Motor neuron (in vitro differentiated cells): ENCODE results near the gene HES2. TPM values are rescaled to one million over a fixed set of nuclear protein-coding genes. Genes with fewer than 3 reads are reported as not detected.
"Not testable (repeated sequence)": the region's sequence is repeated elsewhere in the genome, so short reads cannot be mapped to it uniquely, and the experiment has no call there.

Experiments used
- ATAC-seq, 8 experiments: fragments of 200-7000 bp; cut with Tn5 transposase; replicated peaks in 6 of 8; 2 replicates each; pipeline ENCODE4 v1.8.0; 2021; ENCODE audit warnings: mild to moderate bottlenecking in 8 of 8, moderate library complexity in 8 of 8
- H3K27ac ChIP-seq, 2 donors: fragments of 250-450 bp; sonication (Bioruptor Pico); 2 replicates each; pipeline ENCODE4 v1.9.0; 2021; ENCODE audit warnings: antibody characterized with exemption in 2 of 2, mild to moderate bottlenecking in 2 of 2, moderate library complexity in 1 of 2
- H3K4me1 ChIP-seq, 2 donors: fragments of 250-450 bp; sonication (Bioruptor Pico); replicated peaks in 1 of 2; 2 replicates each; pipeline ENCODE4 v1.6.1; 2021; ENCODE audit warnings: antibody characterized with exemption in 2 of 2, mild to moderate bottlenecking in 2 of 2, moderate library complexity in 1 of 2
- H3K4me3 ChIP-seq, 5 donors: fragments of 250-450 bp; sonication (Bioruptor Pico); 2 replicates each; pipeline ENCODE4 v1.9.0; 2021; ENCODE audit warnings: antibody characterized with exemption in 5 of 5, mild to moderate bottlenecking in 5 of 5, moderate library complexity in 4 of 5
- WGBS, 10 experiments: fragments of 450-650 bp; shearing (Covaris generic); methylation state at CpG; one replicate each; pipeline ENCODE4 v1.0.0; 2022; 5-methylcytosine and 5-hydroxymethylcytosine counted together
- in situ Hi-C, 9 experiments: fragments of 400-800 bp; cut with MboI; loops; one replicate each; pipeline ENCODE4 v1.15.0; 2021; ENCODE audit warnings: low sequenced_read_pairs in 9 of 9, low pct_unique_long_range_greater_than_20kb in 2 of 9; ENCODE audit not compliant: unreplicated experiment in 9 of 9
- total RNA-seq, 8 experiments: library from RNA; unstranded; fragments of 300-600 nt; gene quantifications; 2 replicates each; pipeline versions ENCODE4 v1.2.3 to v1.2.4, GENCODE V29; 2022

The HES2 gene
- total RNA-seq, 8 experiments from 2014 or later: 0.14 to 7.8 (median 0.98) TPM

- H3K4me1 ChIP-seq: peaks cover 17 to 22% of the 10 kb centered on the region in 2 donors
- in situ Hi-C loops: no loop called here
- H3K4me3 ChIP-seq: peak overlapping the region in 1 of 5 donors; percentile 30
- ATAC-seq: peak in 4 of 8 experiments; percentile 15 to 70 (median 37)
- WGBS, 10 experiments: 29 to 87% (median 44%) methylated on average over 1 to 4 of the region's 5 CpGs; no CpG with 5 or more reads in 3 of the 10 experiments
- H3K27ac ChIP-seq: peak overlapping the region in 1 of 2 donors; percentile 49
These were observed 34.8 kb downstream of the HES2 start for GRCh38 chr1:6384962-6385361.

GRCh38 chr1:6384135-6384534 lies 35.6 kb downstream of the HES2 start:
- 71 to 100% (median 100%) methylated on average over 1 of the region's 1 CpG; no CpG with 5 or more reads in 3 of the 10 experiments for WGBS, 10 experiments
- no peak for ATAC-seq
- H3K27ac ChIP-seq: no peak overlapping the region
- H3K4me3 ChIP-seq: no peak overlapping the region
- peaks cover 17 to 22% of the 10 kb centered on the region in 2 donors for H3K4me1 ChIP-seq
- in situ Hi-C loops: no loop called here

DNA sequence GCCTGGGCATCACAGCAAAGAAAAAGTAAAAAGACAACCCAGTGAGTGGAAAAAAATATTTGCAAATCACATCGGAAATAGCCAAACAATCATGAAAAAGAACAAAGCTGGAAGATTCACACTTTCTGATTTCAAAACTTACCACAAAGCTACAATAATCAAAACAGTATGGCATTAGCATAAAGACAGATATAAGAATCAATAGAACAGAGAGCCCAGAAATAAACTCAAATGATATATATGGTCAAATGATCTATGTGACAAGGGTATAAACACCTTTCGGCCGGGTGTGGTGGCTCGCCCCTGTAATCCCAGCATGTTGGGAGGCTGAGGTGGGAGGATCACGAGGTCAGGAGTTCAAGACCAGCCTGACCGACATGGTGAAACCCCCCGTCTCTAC lies 39.7 kb downstream of the HES2 start:
- in situ Hi-C loops: no loop called here
- Histone ChIP-seq H3K4me3 (no peak overlapping the region), H3K27ac (no peak overlapping the region), H3K4me1 (peaks cover 1 to 6% of the 10 kb centered on the region in 2 donors)
- WGBS, 10 experiments: 94 to 100% (median 100%) methylated on average over 1 to 7 of the region's 7 CpGs
- no peak for ATAC-seq

DNA sequence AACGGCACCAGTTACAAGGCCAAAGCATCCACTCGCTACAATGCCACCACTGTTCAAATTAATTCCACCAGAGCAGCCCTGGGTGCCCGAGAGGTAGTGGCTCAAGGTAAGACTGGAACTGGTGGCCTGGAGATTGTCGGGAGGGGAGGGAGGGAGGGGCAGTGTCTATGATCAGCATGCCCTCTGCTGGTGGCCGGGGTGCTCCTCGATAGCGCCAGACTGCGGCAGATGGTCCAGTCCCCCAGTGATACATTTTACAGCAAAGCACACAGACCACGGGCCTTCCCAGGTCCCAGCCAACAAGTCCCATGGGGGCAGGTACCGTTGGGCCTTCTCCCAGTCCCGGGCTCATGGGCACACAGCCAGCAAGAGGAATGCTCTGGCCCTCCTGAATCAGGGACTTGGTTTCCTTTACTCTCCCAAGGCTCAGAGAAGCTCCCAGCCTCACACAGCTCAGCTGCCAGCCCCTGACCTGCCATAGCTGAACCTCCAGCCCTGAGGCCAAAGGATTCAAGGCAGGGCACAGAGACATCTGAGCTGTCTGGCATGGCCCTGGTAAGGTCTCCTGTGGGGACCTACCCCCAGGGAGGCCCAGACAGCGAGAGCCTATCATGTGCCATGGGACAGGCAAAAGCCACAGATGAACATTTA lies 41.5 kb downstream of the HES2 start:
- no peak for ATAC-seq
- in situ Hi-C loops: no loop called here
- Histone ChIP-seq H3K27ac (no peak overlapping the region), H3K4me1 (no peaks in the 10 kb centered on the region), H3K4me3 (no peak overlapping the region)
- 40 to 100% (median 82%) methylated on average over 1 to 3 of the region's 12 CpGs; no CpG with 5 or more reads in 4 of the 10 experiments for WGBS, 10 experiments

- WGBS, 10 experiments: 68 to 100% (median 95%) methylated on average over 1 to 6 of the region's 8 CpGs; no CpG with 5 or more reads in 1 of the 10 experiments
- H3K4me3 ChIP-seq: no peak overlapping the region
- no peak overlapping the region for H3K27ac ChIP-seq
- no peak for ATAC-seq
- H3K4me1 ChIP-seq: no peaks in the 10 kb centered on the region
- in situ Hi-C loops: no loop called here
These were observed 45.6 kb downstream of the HES2 start for GRCh38 chr1:6373961-6374720.

DNA sequence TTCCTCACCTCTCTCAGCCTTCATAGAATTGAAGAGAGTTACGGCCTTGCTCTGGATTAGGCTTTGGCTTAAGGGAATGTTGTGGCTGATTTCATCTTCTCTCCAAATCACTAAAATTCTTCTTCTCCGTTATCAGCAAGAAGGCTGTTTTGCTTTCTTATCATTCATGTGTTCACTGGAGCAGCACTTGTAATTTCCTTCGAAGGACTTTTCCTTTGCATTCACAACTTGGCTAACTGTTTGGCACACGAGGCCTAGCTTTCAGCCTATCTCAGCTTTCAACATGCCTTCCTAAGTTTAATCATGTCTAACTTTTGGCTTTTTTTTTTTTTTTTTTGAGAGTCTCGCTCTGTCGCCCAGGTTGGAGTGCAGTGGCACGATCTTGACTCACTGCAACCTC lies 47.5 kb downstream of the HES2 start:
- WGBS, 10 experiments: 86 to 100% (median 96%) methylated on average over 2 to 7 of the region's 7 CpGs
- not testable (repeated sequence) for H3K4me3 ChIP-seq

DNA sequence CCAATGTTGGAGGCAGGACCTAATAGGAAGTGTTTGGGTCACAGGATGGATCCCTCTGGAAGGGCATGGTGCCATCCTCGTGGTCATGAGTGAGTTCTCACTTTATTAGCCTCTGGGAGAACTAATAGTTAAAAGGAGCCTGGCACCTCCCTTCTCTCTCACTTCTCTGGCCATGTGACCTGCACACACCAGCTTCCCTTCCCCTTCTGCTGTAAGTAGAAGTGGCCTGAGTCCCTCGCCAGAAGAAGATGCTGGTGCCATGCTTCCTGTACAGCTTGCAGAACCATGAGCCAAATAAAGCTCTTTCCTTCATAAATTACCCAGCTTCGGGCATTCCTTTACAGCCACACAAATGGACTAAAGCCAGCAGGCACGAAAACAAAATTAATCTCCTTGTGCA lies 49.7 kb downstream of the HES2 start:
- WGBS, 10 experiments: 48 to 100% (median 100%) methylated on average over 1 to 4 of the region's 4 CpGs; no CpG with 5 or more reads in 1 of the 10 experiments
- in situ Hi-C loops: no loop called here
- no peaks in the 10 kb centered on the region for H3K4me1 ChIP-seq
- no peak for ATAC-seq
- H3K27ac ChIP-seq: no peak overlapping the region
- H3K4me3 ChIP-seq: no peak overlapping the region

More for the DNA sequence above, 47.5 kb downstream of the HES2 start:
- H3K4me1 ChIP-seq, ATAC-seq, H3K27ac ChIP-seq, in situ Hi-C loops: not testable (repeated sequence)

GRCh38 chr1:6367381-6368012 lies 52.2 kb downstream of the HES2 start:
- ATAC-seq: peak in 4 of 8 experiments; percentile 8 to 56 (median 30)
- no peak overlapping the region for H3K27ac ChIP-seq
- H3K4me3 ChIP-seq: no peak overlapping the region
- in situ Hi-C loops: no loop called here
- WGBS, 10 experiments: 43 to 100% (median 93%) methylated on average over 1 to 6 of the region's 9 CpGs; no CpG with 5 or more reads in 1 of the 10 experiments
- H3K4me1 ChIP-seq: peaks cover 6 to 9% of the 10 kb centered on the region in 2 donors

GRCh38 chr1:6365047-6365446 lies 54.7 kb downstream of the HES2 start:
- H3K27ac ChIP-seq: no peak overlapping the region
- in situ Hi-C loops: no loop called here
- peaks cover 12 to 22% of the 10 kb centered on the region in 2 donors for H3K4me1 ChIP-seq
- no peak overlapping the region for H3K4me3 ChIP-seq
- WGBS, 10 experiments: 65 to 100% (median 97%) methylated on average over 2 to 5 of the region's 5 CpGs; no CpG with 5 or more reads in 1 of the 10 experiments
- ATAC-seq: peak in 2 of 8 experiments; percentile 39 to 49

GRCh38 chr1:6363085-6363884 lies 56.4 kb downstream of the HES2 start:
- 0 to 76% (median 49%) methylated on average over 1 to 10 of the region's 20 CpGs; no CpG with 5 or more reads in 2 of the 10 experiments for WGBS, 10 experiments
- in situ Hi-C loops, H3K4me3 ChIP-seq: not testable (repeated sequence)
- peak overlapping the region in 1 of 2 donors; percentile 47 for H3K27ac ChIP-seq
- H3K4me1 ChIP-seq: peaks cover 30 to 39% of the 10 kb centered on the region in 2 donors
- ATAC-seq: peak in 1 of 8 experiments; percentile 47
